ENCODE results near the gene AUTS2. TPM values are rescaled to one million over a fixed set of nuclear protein-coding genes. Genes with fewer than 3 reads are reported as not detected.

The AUTS2 gene
- total RNA-seq, 1 donor from 2014 or later = 80.6 TPM

DNA sequence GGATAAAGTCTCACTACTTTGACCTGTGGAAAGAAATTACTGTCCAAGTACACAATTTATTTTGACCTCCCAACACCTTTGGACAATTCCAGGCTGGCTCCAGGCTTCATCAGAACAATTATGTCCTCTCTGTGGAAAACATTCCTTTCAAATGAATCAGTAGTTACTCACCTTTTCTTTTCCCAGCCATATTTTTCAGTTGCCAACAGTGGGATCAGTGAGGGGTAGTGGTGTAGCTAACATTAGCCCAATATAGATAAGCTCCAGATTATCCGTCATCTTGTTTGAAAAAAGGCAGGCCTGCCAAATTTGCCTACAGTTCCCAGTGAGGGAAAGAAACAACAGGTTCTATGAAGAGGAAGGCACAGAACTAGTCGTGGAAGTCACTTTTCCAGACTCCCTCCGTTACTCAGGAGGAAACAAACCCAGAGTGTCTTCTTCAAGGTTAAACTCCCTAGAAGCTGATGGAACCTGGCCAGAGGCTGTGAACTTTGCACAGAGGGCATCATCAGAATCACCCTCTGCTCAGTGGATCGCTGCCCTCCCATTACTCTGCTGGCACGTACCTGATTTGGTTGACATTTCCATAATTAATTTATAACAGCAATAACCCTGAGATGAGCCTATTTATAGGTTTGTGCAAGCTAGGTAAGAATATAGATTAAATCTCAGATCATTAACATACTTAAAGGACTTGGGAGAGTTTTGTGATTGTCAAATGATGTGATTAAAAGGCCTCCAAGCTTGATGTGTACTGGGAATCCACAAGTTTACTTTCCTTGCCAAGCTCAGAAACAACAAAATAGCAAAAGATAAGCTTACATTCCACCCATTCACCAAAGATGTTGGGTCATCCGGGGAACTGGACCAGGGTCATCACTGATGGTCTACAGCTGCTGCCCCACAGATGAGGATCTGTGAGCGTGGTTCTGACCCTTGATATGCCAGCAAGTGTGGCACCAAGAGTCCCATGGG is 879.0 kb downstream of the AUTS2 start:
- no peaks in the 10 kb centered on the region for H3K4me1 Mint-ChIP-seq (ENCODE audit: unreplicated experiment)
- H3K27me3 Mint-ChIP-seq (ENCODE audit: unreplicated experiment) = no peaks in the 10 kb centered on the region
- no peak overlapping the region for H3K4me3 Mint-ChIP-seq (ENCODE audit: unreplicated experiment)
- H3K9me3 Mint-ChIP-seq (ENCODE audit: unreplicated experiment) = no peaks in the 10 kb centered on the region
- no peak overlapping the region for H3K27ac Mint-ChIP-seq (ENCODE audit: unreplicated experiment)
- H3K36me3 Mint-ChIP-seq (ENCODE audit: unreplicated experiment) = no peaks in the 10 kb centered on the region
- TF ChIP-seq, protein P1, sequence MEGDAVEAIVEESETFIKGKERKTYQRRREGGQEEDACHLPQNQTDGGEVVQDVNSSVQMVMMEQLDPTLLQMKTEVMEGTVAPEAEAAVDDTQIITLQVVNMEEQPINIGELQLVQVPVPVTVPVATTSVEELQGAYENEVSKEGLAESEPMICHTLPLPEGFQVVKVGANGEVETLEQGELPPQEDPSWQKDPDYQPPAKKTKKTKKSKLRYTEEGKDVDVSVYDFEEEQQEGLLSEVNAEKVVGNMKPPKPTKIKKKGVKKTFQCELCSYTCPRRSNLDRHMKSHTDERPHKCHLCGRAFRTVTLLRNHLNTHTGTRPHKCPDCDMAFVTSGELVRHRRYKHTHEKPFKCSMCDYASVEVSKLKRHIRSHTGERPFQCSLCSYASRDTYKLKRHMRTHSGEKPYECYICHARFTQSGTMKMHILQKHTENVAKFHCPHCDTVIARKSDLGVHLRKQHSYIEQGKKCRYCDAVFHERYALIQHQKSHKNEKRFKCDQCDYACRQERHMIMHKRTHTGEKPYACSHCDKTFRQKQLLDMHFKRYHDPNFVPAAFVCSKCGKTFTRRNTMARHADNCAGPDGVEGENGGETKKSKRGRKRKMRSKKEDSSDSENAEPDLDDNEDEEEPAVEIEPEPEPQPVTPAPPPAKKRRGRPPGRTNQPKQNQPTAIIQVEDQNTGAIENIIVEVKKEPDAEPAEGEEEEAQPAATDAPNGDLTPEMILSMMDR (IDR thresholded peaks at IDR 0.05) = no peak
- no peak for DNase-seq (ENCODE audit: extremely low spot score, unreplicated experiment)

DNA sequence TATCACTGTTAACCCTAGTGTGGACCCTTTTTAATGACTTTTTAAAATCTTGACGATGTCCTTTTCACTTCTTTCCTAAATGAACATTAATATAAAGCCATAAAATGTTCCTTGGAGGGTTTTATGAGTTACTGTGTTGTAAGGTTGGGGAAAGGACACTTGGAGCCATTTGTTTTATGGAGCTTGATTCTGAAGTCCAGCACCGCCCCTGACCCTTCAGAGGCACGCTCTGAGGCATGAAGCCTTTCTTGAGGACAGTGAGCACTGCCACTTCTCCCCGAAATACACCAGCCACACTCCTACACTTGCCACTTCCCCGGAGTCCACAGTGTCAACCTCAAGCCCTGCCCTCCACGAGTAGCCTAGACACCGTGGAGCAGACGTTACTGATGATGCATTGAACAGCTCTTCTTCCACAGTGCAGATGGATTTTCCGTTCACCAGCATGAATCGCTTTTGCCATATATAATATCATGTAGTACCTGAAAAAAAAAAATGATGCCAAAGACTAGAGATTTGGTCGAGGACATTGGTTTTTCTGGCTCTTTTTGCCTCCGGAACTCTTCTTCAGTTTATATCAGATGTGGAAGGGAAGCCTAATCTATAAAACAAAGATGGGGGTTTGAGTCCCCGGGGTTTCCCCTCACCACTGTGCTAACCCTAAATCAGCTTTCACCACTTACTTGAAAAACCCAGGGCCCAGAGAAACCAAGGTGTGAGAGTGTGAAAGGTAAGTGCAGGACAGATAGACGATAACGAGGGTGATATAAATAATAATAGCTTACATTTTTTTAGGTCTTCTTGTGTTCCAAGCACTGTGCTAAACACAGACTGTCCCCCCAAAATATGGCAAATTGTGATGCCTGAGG is 881.1 kb downstream of the AUTS2 start:
- no peak for DNase-seq (ENCODE audit: extremely low spot score, unreplicated experiment)
- Mint-ChIP-seq H3K27ac (ENCODE audit: unreplicated experiment) (no peak overlapping the region), H3K36me3 (ENCODE audit: unreplicated experiment) (no peaks in the 10 kb centered on the region), H3K27me3 (ENCODE audit: unreplicated experiment) (no peaks in the 10 kb centered on the region), H3K9me3 (ENCODE audit: unreplicated experiment) (peaks cover under 1% of the 10 kb centered on the region), H3K4me1 (ENCODE audit: unreplicated experiment) (no peaks in the 10 kb centered on the region), H3K4me3 (ENCODE audit: unreplicated experiment) (no peak overlapping the region)
- TF ChIP-seq, protein P1 (IDR thresholded peaks at IDR 0.05) = no peak

DNA sequence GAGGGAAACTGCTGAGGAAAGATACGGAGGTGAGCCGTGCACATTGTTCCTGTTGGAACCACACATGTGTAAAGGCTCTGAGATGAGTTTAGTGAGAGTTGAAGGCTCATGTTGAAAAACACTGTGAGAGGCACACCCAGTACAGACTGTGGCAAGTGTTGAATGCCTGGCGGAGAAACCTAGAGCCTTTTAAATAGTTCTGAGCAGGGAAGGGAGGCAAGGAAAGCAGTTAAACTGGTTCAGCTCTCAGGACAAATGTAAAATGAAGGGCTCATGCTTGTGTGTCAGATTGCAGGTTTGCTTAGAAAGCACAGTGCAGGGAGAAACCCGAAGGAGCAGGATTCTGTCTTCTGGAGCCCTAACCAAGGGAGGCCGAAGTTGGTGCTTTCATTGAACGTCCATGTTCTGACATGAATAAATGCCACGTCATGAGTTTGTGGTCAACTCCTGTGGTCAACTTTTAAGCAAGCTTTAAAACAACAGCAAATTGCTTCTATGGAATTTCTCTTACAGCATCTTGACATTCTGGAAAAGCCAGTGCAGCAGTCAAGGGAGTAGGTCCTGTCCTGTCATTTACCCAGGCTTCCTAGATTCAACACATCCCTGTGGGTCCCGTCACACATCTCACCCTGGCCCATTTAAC is 882.8 kb downstream of the AUTS2 start:
- H3K4me1 Mint-ChIP-seq (ENCODE audit: unreplicated experiment) = no peaks in the 10 kb centered on the region
- peaks cover 4% of the 10 kb centered on the region for H3K36me3 Mint-ChIP-seq (ENCODE audit: unreplicated experiment)
- no peak overlapping the region for H3K4me3 Mint-ChIP-seq (ENCODE audit: unreplicated experiment)
- TF ChIP-seq, protein P1 (IDR thresholded peaks at IDR 0.05) = no peak
- H3K27me3 Mint-ChIP-seq (ENCODE audit: unreplicated experiment) = no peaks in the 10 kb centered on the region
- DNase-seq (ENCODE audit: extremely low spot score, unreplicated experiment) = no peak
- no peak overlapping the region for H3K27ac Mint-ChIP-seq (ENCODE audit: unreplicated experiment)
- H3K9me3 Mint-ChIP-seq (ENCODE audit: unreplicated experiment) = peaks cover 7% of the 10 kb centered on the region

DNA sequence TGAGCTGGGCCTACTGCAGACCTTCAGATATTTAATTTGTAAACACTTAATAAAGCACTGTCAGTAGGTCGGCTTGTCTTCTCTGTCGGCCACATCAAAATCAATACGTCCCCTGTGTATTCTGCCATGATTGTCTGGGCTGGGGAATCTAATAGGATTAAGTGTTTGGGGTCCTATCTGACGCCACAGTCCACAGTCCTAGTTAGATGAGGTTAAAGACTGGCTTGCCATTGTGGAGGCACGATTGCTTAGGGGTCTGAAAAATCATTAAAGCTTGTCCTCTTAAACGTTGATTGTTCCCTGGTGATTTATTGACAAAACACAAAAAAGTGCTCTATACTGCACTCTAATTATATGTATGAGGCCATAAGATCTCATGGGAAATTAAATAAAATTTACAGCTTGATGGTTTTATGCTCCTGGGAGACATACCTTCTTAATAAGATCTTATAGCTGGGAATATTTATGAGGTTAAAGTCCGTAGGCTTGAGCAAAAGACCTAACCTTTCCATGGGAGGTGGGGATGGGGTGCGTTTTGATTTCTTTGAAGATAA is 883.4 kb downstream of the AUTS2 start:
- Mint-ChIP-seq H3K4me1 (ENCODE audit: unreplicated experiment) (no peaks in the 10 kb centered on the region), H3K36me3 (ENCODE audit: unreplicated experiment) (peaks cover 4% of the 10 kb centered on the region), H3K4me3 (ENCODE audit: unreplicated experiment) (no peak overlapping the region), H3K9me3 (ENCODE audit: unreplicated experiment) (peaks cover 7% of the 10 kb centered on the region), H3K27me3 (ENCODE audit: unreplicated experiment) (no peaks in the 10 kb centered on the region), H3K27ac (ENCODE audit: unreplicated experiment) (no peak overlapping the region)
- no peak for DNase-seq (ENCODE audit: extremely low spot score, unreplicated experiment)
- TF ChIP-seq, protein P1 (IDR thresholded peaks at IDR 0.05) = no peak
